SK-N-SH (cell line): ENCODE data around the gene FBXL12. TPM values are rescaled to one million over a fixed set of nuclear protein-coding genes. Genes with fewer than 3 reads are reported as not detected.

Experiments
- CTCF ChIA-PET: fragments of 300-600, 350-600 bp; formaldehyde crosslinking; extraction: SDS; loops from one replicate; lab custom pipeline; 2021; lab: Yijun Ruan, JAX
- POLR2A ChIA-PET: fragments of 350-600 bp; sonication (Branson Sonifier 250); formaldehyde crosslinking; extraction: SDS; loops from one replicate; lab custom pipeline; 2020; ENCODE audit warnings: antibody characterized with exemption, inconsistent platforms; lab: Yijun Ruan, JAX
- DNase-seq: peaks from one replicate; pipeline ENCODE4 v3.0.0; 2012
- H2AFZ ChIP-seq: fragments of 200-600 bp; sonication (generic); 2 replicates; pipeline ENCODE4 v1.8.1; 2016; ENCODE audit warnings: antibody characterized with exemption, mild to moderate bottlenecking, low read depth
- H3F3A ChIP-seq: fragments of 200-600 bp; sonication (generic); replicated peaks from 2 replicates; pipeline ENCODE3; 2016; ENCODE audit warnings: antibody characterized with exemption, mild to moderate bottlenecking; ENCODE audit not compliant: insufficient read depth
- H3K27ac ChIP-seq, 2 experiments: fragments of 200-500 bp in 1 of 2; fragments of 200-600 bp in 1 of 2; sonication (Bioruptor generic) in 1 of 2; sonication (generic), shearing (Covaris generic) in 1 of 2; 2 replicates each; pipeline versions ENCODE4 v1.5.1 to v1.6.1; 2014 to 2016; ENCODE audit warnings: low read depth in 2 of 2, inconsistent platforms in 1 of 2, low read length in 1 of 2, mild to moderate bottlenecking in 1 of 2, mixed read lengths in 1 of 2
- H3K27me3 ChIP-seq: fragments of 200-600 bp; sonication (generic), shearing (Covaris generic); 2 replicates; pipeline ENCODE4 v1.6.1; 2016; ENCODE audit warnings: mixed run types; ENCODE audit not compliant: insufficient read depth
- H3K36me3 ChIP-seq, 2 experiments: fragments of 200-500 bp in 1 of 2; fragments of 200-600 bp in 1 of 2; sonication (Bioruptor generic) in 1 of 2; sonication (generic) in 1 of 2; replicated peaks in 1 of 2; 2 replicates each; pipeline versions ENCODE3 to v1.5.1; 2014 to 2016; ENCODE audit warnings: low read length in 1 of 2, mild to moderate bottlenecking in 1 of 2; ENCODE audit not compliant: insufficient read depth in 2 of 2, control insufficient read depth in 1 of 2
- H3K4me1 ChIP-seq, 2 experiments: fragments of 200-500 bp in 1 of 2; fragments of 200-600 bp in 1 of 2; sonication (Bioruptor generic) in 1 of 2; sonication (generic), shearing (Covaris generic) in 1 of 2; 2 replicates each; pipeline versions ENCODE4 v1.5.1 to v1.6.1; 2014 to 2016; ENCODE audit warnings: low read depth in 1 of 2, low read length in 1 of 2, mixed run types in 1 of 2; ENCODE audit not compliant: insufficient read depth in 2 of 2, control insufficient read depth in 1 of 2
- H3K4me2 ChIP-seq: fragments of 200-600 bp; sonication (generic), shearing (Covaris generic); 2 replicates; pipeline ENCODE4 v1.6.1; 2017; ENCODE audit warnings: mixed run types
- H3K4me3 ChIP-seq, 2 experiments: fragments of 200-500 bp in 1 of 2; fragments of 200-600 bp in 1 of 2; sonication (Bioruptor generic) in 1 of 2; sonication (generic), shearing (Covaris generic) in 1 of 2; 2 replicates each; pipeline versions ENCODE4 v1.5.1 to v1.8.1; 2014 to 2016; ENCODE audit warnings: low read depth in 2 of 2, inconsistent platforms in 1 of 2, low read length in 1 of 2, mild to moderate bottlenecking in 1 of 2, mixed read lengths in 1 of 2, moderate library complexity in 1 of 2
- H3K79me2 ChIP-seq: fragments of 200-600 bp; sonication (generic); 2 replicates; pipeline ENCODE4 v1.8.1; 2017; ENCODE audit warnings: mild to moderate bottlenecking; ENCODE audit not compliant: insufficient read depth
- H3K9ac ChIP-seq: fragments of 200-600 bp; sonication (generic); 2 replicates; pipeline ENCODE4 v1.6.1; 2017; ENCODE audit warnings: mixed run types
- H3K9me2 ChIP-seq: fragments of 200-600 bp; sonication (generic); 2 replicates; pipeline ENCODE4 v1.6.1; 2017; ENCODE audit warnings: mixed run types
- H3K9me3 ChIP-seq: fragments of 200-600 bp; sonication (generic); 2 replicates; pipeline ENCODE4 v1.6.1; 2017; ENCODE audit warnings: mixed run types, mild to moderate bottlenecking, moderate library complexity
- H4K20me1 ChIP-seq: fragments of 200-600 bp; sonication (generic); 2 replicates; pipeline ENCODE4 v1.6.1; 2017; ENCODE audit warnings: mild to moderate bottlenecking, mixed run types; ENCODE audit not compliant: insufficient read depth
- CHD2 ChIP-seq: fragments of 150-350 bp; IDR thresholded peaks from 2 replicates; pipeline ENCODE4 v1.6.1; 2018; ENCODE audit warnings: low read length; ENCODE audit not compliant: partially characterized antibody
- EZH2phosphoT487 ChIP-seq: fragments of 200-600 bp; sonication (generic); IDR thresholded peaks from 2 replicates; pipeline ENCODE4 v1.6.1; 2017; ENCODE audit warnings: low read depth, mixed run types, mild to moderate bottlenecking, antibody characterized with exemption, moderate library complexity, borderline replicate concordance
- FOSL2 ChIP-seq: IDR thresholded peaks from 2 replicates; pipeline ENCODE4 v1.4.0; 2012; ENCODE audit warnings: low read depth, mild to moderate bottlenecking, moderate library complexity, borderline replicate concordance
- FOXJ3 ChIP-seq: sonication (generic); formaldehyde crosslinking; IDR thresholded peaks from 2 replicates; pipeline ENCODE4 v1.5.1; 2020; ENCODE audit warnings: mild to moderate bottlenecking, missing genetic modification reagents
- FOXM1 ChIP-seq: IDR thresholded peaks from 2 replicates; pipeline ENCODE4 v1.4.0; 2012; ENCODE audit warnings: low read depth, mild to moderate bottlenecking
- JUND ChIP-seq: IDR thresholded peaks from 2 replicates; pipeline ENCODE4 v1.4.0; 2012
- MEF2A ChIP-seq: IDR thresholded peaks from 2 replicates; pipeline ENCODE4 v1.4.0; 2012; ENCODE audit warnings: low read depth, borderline replicate concordance
- MXI1 ChIP-seq: IDR thresholded peaks from 2 replicates; pipeline ENCODE4 v1.6.1; 2012; ENCODE audit warnings: mild to moderate bottlenecking, low read depth, low read length, improper control_type of control experiment
- POLR2AphosphoS5 ChIP-seq: IDR thresholded peaks from 2 replicates; pipeline ENCODE4 v1.6.1; 2012; ENCODE audit warnings: low read depth, low read length
- RCOR1 ChIP-seq: fragments of 150-350 bp; IDR thresholded peaks from 2 replicates; pipeline ENCODE4 v1.6.1; 2017; ENCODE audit warnings: antibody characterized with exemption, low read length
- RFX5 ChIP-seq: IDR thresholded peaks from 2 replicates; pipeline ENCODE4 v1.6.1; 2012; ENCODE audit warnings: mild to moderate bottlenecking, improper control_type of control experiment, low read length
- RXRA ChIP-seq: IDR thresholded peaks from 2 replicates; pipeline ENCODE4 v1.4.0; 2012; ENCODE audit warnings: low read depth, mild to moderate bottlenecking, borderline replicate concordance
- SIN3A ChIP-seq: IDR thresholded peaks from 2 replicates; pipeline ENCODE4 v1.6.1; 2012; ENCODE audit warnings: low read depth, mild to moderate bottlenecking, low read length, moderate library complexity, borderline replicate concordance
- TCF12 ChIP-seq: IDR thresholded peaks from 2 replicates; pipeline ENCODE4 v1.4.0; 2012
- USF2 ChIP-seq: fragments of 150-350 bp; IDR thresholded peaks from 2 replicates; pipeline ENCODE4 v1.6.1; 2017; ENCODE audit warnings: antibody characterized with exemption, low read length, low read depth, borderline replicate concordance
- WGBS: methylation state at CpG from one replicate; pipeline ENCODE4 v1.1.6; 2017; ENCODE audit warnings: low lambda C conversion rate; 5-methylcytosine and 5-hydroxymethylcytosine counted together
- polyA plus RNA-seq, 3 experiments: library from polyadenylated mRNA; depleted of rRNA; stranded (reverse); fragments of >200 nt; gene quantifications; 2 replicates each; pipeline ENCODE4 v1.2.3, GENCODE V29; 2012
- TF ChIP-seq, protein P1 (sequence below): fragments of 150-350 bp; IDR thresholded peaks from 2 replicates; pipeline ENCODE4 v1.6.1; 2016; ENCODE audit warnings: mild to moderate bottlenecking, low read depth, low read length
- TF ChIP-seq, protein P2 (sequence below): IDR thresholded peaks from 2 replicates; pipeline ENCODE4; 2012

Gene FBXL12
- polyA plus RNA-seq, 1 of the 3 experiments (the other 2 are of a cell fraction), result 27.1 TPM

- TF ChIP-seq, protein P1, sequence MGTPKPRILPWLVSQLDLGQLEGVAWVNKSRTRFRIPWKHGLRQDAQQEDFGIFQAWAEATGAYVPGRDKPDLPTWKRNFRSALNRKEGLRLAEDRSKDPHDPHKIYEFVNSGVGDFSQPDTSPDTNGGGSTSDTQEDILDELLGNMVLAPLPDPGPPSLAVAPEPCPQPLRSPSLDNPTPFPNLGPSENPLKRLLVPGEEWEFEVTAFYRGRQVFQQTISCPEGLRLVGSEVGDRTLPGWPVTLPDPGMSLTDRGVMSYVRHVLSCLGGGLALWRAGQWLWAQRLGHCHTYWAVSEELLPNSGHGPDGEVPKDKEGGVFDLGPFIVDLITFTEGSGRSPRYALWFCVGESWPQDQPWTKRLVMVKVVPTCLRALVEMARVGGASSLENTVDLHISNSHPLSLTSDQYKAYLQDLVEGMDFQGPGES, result peak; percentile 79
- TF ChIP-seq, protein P2, sequence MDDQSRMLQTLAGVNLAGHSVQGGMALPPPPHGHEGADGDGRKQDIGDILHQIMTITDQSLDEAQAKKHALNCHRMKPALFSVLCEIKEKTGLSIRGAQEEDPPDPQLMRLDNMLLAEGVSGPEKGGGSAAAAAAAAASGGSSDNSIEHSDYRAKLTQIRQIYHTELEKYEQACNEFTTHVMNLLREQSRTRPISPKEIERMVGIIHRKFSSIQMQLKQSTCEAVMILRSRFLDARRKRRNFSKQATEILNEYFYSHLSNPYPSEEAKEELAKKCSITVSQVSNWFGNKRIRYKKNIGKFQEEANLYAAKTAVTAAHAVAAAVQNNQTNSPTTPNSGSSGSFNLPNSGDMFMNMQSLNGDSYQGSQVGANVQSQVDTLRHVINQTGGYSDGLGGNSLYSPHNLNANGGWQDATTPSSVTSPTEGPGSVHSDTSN, result peak; percentile 87
- no peak for TF ChIP-seq FOXM1
- TF ChIP-seq MXI1, result peak; percentile 99
- TF ChIP-seq FOSL2, result no peak
- TF ChIP-seq TCF12, result no peak
- peak; percentile 60; the same call in 1 of the 2 replicates for TF ChIP-seq RCOR1
- no peak for TF ChIP-seq EZH2phosphoT487
- no peak for TF ChIP-seq MEF2A
- TF ChIP-seq SIN3A, result 0 out of 2 replicates have a peak, but pooled peaks have one; percentile 53
- peak; percentile 56 for TF ChIP-seq POLR2AphosphoS5
- peak; percentile 59 for TF ChIP-seq CHD2
- no peak for TF ChIP-seq JUND
Measured at GRCh38 chr19:9834726-9835506, 16.0 kb upstream of the FBXL12 start, which contains the start of gene PIN1 (continued).

DNA sequence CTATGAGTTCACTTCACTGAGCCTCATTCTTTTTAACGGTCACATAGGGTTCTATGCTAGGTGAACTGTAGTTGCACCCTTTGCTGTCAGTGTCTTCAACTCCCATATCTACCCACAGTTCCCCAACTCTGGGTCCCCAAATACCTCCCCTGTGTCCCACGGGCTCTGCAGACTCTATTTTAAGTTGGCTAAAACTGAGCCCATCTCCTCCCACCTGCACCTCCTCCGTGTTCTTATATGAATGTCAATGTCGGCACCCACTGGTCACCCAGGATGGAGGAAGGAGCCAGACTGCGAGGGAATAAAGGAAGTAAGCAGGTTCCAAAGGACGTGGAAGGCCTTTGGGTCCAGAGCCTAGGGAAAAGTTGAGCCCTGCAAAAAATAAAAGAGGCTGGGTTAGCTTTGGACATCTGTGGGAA, 15.4 kb upstream of the FBXL12 start:
- ChIA-PET POLR2A (interaction anchor here (0.6 kb wide), 1 partner anchor 18 kb away, joined by 3 read pairs; no protein-coding TSS in a partner anchor), CTCF (interaction anchor here (1.4 kb wide), 1 partner anchor 12 kb away, joined by 3 read pairs; no protein-coding TSS in a partner anchor)
- no peak for TF ChIP-seq RFX5
- TF ChIP-seq POLR2AphosphoS5, result no peak; the same call in 1 of the 2 replicates
- no peak for TF ChIP-seq TCF12
- no peak for TF ChIP-seq FOXJ3 (CRISPR knock-in tag)
- TF ChIP-seq USF2, result no peak
- no peak for TF ChIP-seq CHD2
- TF ChIP-seq RXRA, result no peak
- peak overlapping the region; percentile 73 to 80 for H3K4me3 ChIP-seq
- 0 out of 2 replicates have a peak overlapping the region, but pooled peaks have one; percentile 69 for H3K4me2 ChIP-seq
- H3K9me3 ChIP-seq, result no peaks in the 10 kb centered on the region
- peaks cover 14% of the 10 kb centered on the region; the same call in 1 of the 2 replicates for H4K20me1 ChIP-seq
- H3K79me2 ChIP-seq, result peaks cover 71% of the 10 kb centered on the region
- H3K27me3 ChIP-seq, result no peaks in the 10 kb centered on the region
- peaks cover 14 to 36% of the 10 kb centered on the region in 2 experiments for H3K36me3 ChIP-seq
- no peak overlapping the region for H2AFZ ChIP-seq
- no peaks in the 10 kb centered on the region for H3K9me2 ChIP-seq
- H3K9ac ChIP-seq, result no peak overlapping the region
- DNase-seq, result no peak
- H3K4me1 ChIP-seq, result peaks cover 0 to 17% of the 10 kb centered on the region in 2 experiments; a peak in 1 of 4 replicates
- WGBS, result 33% methylated on average over 6 of the region's 6 CpGs
- peak overlapping the region; percentile 34 to 61; a peak in 3 of 4 replicates for H3K27ac ChIP-seq
- H3F3A ChIP-seq, result peaks cover 21% of the 10 kb centered on the region
